ENCODE data around the gene LUZP1.
"Not testable (repeated sequence)": the region's sequence is repeated elsewhere in the genome, so short reads cannot be mapped to it uniquely, and the experiment has no call there.

Gene LUZP1

GRCh38 chr1:23168445-23169194 lies at the start of gene LUZP1:
TSS of gene LUZP1 (minus strand) at chr1:23168856.
- DNase-seq (ENCODE audit: low spot score), result peak; percentile 93

DNA sequence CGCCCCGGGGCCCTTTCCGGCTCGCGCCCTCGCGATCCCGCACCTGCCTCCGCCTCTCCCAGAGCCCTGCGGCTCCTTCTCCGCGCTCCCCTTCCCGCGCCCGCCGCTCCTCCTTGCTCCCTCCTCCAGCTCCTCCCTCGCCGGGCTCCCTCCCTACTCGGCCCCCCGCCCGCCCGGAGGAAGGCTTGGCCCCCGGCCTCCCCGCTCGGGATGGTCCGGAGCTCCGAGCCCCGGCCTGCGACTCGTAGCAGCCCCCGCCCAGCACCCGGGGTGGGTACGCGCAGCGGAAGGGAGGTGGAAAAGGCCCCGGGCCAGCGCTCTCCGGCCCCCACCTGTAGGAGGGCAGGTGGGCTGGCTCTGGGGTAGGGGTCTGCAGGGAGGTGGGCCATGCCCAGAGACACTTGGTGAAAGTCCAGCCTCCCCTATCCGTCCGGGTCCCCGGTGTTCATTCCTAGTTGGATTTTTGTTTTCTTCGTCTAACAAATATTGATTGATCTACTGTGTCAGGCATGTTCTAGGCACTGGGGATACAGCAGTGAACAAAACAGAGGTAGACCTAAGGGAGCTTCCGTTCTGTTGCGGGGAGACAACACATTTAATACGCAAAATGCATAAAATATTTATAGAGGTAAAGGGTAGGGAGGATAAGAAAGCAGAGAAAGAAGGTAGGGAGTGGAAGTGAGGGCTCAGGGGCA lies 48.9 kb upstream of the LUZP1 start, which contains the start of gene HTR1D:
Gene HTR1D, minus strand, starts transcription at position 82 of the 695 bp plus-strand sequence. CDS start 23,283 bp downstream, outside the sequence.
- no peak for DNase-seq (ENCODE audit: low spot score)

DNA sequence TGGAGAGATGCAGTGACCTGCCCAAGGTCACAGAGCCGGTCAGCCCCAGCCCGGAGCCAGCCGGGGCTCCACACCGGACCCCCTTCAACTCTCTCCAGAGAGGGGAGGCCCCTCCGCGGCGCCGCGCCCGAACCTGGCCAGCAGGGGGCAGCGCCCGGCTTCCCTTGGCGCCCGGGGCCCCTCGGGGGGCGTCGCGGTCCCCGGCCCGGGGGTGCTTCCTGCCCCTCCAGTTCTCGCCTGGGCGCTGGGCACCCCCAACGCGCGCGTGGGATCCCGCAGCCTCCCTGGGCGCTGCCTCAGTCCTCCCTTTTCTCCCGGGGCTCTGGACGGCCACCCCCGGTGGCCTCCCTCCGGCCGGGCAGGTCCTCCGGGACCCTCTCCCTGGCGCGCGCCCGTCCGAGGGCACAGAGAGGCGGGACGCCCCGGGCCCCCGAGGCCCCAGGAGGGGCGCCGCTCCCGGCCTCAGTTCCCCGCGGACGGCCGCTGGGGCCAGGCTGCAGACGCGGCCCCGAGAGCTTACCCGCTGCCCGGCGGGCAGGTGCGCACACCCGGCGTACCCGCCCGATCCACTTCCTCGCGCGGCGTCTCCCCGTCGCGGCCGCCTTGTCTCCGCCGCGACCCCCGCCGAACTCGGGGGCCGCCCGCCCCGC lies 48.2 kb upstream of the LUZP1 start:
- DNase-seq (ENCODE audit: low spot score), result no peak

DNA sequence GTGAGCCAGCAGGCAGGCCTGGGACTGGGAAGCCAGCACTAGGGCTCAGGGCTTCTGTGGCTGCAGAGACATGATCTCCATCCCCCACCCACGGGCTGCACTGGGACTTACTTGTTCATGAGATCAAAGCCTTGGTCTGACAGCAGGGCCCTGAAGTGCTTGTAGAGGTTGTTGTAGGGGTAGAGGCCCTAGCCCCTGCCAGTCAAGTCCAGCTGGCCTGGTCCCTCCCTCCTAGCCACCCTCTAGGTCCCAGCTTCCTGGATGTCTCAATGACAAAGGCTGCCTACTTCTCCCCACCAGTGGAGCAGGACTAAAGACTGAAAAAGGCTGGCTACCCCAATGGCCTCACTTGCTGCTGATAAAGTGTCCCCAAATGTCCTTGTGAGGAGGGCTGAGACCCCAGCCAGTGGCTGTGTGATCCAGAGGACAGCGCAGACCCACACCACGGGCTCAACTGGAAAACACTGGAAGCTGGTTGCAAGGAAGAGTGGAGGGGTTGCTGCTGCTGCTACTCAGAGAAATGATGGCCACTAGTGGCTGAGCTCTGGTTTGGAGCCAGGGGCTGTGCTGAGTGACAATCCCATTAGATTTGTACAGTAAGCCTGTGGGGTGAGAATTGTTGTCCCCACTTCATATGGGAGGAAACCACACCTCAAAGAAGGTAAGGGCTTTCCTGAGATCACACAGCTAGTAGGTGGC lies 47.2 kb upstream of the LUZP1 start:
- no peak for DNase-seq (ENCODE audit: low spot score)

GRCh38 chr1:23215291-23215690 lies 46.6 kb upstream of the LUZP1 start:
- no peak for DNase-seq (ENCODE audit: low spot score)

- no peak for DNase-seq (ENCODE audit: low spot score)
These were observed 46.0 kb upstream of the LUZP1 start for GRCh38 chr1:23214640-23215039.

DNA sequence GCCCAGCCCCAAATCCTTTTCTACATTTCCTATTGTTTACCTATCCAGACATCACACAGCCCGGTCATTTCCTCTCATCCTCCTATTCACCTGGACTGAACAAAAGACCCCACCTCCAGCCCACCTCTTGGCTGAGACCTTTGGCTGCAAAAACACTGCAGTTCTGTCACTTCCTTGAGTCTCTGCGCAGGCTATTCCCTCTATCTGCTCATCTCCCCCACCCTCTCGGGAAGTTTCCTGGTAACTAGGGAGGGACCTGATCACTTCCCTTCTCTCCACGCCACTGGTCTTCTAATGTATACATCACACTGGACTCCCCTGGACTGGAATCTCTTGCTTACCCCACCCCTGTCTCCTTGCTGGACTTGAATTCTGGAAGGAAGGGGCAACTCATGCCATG lies 43.3 kb upstream of the LUZP1 start:
- DNase-seq (ENCODE audit: low spot score), result no peak

GRCh38 chr1:23210963-23211362 lies 42.3 kb upstream of the LUZP1 start:
- DNase-seq (ENCODE audit: low spot score), result no peak

DNA sequence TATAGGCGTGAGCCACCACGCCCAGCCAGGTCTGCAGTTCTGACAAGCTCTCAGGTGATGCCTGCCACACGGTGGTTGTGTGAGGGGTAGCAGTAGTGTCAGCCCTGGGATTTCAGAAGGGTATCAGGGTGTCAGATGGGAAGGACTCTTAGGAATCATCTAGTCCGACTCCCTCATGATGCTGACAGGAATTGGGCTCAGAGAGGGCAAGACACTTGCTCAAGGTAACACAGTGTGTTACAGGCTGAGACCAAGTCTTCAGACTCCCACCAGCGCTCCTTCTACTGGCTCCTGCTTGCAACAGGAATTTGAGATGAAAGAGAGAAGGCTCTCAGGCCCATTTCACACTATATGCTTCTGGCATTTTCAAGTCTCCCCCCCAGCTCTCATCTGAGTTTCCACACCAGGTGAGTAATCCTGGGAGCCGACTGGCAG lies 41.7 kb upstream of the LUZP1 start:
- DNase-seq (ENCODE audit: low spot score), result no peak

- DNase-seq (ENCODE audit: low spot score), result no peak
These were observed 41.1 kb upstream of the LUZP1 start for GRCh38 chr1:23209770-23210169.

DNA sequence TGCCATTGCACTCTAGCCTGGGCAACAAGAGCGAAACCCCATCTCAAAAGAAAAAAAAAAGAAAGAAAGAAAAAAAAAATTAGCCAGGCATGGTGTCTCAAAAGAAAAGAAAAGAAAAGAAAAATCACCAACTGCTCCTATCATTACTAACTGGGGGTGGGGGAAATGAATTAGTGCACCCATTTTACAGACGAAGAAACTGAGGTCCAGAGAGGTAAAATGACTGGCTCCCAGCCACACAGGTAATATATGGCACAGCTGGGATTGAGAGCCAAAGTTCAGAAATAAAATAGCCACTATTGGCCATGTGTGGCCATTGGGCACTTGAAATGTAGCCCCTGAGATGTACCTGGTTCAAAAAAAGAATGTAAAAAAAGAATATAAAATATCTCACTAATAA lies 39.9 kb upstream of the LUZP1 start:
- no peak for DNase-seq (ENCODE audit: low spot score)

DNA sequence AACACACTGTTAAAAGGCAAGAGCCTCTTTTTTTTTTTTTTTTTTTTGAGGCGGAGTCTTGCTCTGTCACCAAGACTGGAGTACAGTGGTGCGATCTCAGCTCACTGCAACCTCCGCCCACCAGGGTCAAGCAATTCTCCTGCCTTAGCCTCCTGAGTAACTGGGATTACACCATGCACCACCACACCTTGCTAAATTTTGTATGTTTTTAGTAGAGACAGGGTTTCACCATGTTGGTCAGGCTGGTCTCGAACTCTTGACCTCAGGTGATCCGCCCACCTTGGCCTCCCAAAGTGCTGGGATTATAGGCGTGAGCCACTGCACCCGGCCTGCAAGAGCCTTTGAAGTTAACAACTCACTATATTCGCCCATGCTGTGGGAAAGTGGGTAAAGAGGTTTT lies 39.1 kb upstream of the LUZP1 start:
- DNase-seq (ENCODE audit: low spot score), result not testable (repeated sequence)

DNA sequence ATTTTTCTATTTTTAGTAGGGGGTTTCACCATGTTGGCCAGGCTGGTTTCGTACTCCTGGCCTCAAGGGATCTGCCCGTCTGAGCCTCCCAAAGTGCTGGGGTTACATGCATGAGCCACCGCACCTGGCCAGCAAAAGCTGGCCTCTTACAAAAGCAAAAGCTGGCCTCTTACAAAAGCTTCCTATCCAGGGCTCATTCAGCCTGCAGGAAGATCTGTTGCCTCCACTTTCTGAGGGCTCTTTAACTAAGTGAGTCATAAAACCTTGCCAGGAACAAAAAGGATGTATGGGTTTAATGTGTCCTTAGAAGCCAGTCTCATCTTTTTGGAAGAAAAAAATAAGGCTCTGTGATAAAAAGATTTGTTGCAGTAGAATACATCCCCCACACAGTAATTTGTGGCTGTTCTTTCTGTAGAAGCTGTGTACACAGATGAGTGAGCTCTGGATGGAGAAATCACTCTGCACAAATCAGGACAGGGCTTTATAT lies 33.6 kb upstream of the LUZP1 start:
- DNase-seq (ENCODE audit: low spot score), result no peak

DNA sequence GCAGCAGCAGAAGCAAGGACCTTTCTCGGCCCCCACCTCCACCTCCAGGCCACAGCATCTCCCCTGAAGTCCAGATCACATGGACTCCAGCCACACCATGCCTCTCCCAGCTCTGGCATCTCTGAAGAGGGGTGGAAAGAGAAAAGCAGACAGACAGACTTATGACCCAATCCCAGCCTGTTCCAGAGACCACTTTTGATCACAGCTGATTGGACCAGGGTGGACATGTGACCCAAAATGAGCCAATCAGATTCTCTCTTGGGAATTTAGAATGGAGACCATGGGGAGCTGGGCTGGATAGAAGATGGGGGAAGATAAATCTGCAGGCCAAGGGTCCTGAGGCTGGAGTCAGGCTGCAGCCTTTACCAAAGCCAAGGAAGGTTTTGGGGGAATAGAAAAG lies 32.2 kb upstream of the LUZP1 start:
- DNase-seq (ENCODE audit: low spot score), result no peak

- no peak for DNase-seq (ENCODE audit: low spot score)
These were observed 29.7 kb upstream of the LUZP1 start for GRCh38 chr1:23198373-23198772.

DNA sequence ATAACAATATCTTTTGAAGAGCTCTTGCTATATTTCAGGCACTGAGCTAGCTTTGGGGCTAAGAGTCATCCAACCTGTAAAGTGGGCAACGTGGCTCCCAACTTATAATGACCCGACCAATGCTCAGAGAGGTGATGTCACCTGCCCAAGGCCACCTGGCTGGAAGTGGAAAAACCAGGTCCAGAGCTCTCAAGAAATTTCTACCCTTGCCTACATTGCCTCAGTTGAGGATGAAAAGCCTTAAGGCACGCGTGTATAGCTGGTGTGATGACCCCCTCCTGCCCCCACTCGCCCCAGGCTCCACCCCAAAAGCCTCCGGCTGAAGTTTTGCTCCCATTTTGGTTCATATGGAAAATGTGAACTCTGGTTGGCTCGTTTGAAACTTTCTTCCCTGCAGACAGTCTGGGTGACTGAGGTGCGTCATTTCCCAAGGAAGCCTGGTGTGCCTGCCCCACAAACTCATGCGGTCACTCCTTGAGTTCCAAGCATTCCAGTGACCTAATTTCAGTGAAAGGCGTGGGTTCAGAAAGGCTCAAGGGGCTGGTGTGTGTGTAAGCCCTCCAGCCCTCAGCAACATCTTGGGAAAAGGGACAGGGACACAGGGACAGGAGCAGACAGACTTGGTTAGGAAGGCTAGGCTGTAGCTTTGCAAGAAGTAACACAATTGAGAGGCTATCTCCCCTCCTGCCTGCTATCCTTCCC lies 28.1 kb upstream of the LUZP1 start:
- DNase-seq (ENCODE audit: low spot score), result no peak

- no peak for DNase-seq (ENCODE audit: low spot score)
These were observed 25.7 kb upstream of the LUZP1 start for GRCh38 chr1:23194119-23194984.

GRCh38 chr1:23193391-23194118 lies 24.9 kb upstream of the LUZP1 start:
- DNase-seq (ENCODE audit: low spot score), result no peak

DNA sequence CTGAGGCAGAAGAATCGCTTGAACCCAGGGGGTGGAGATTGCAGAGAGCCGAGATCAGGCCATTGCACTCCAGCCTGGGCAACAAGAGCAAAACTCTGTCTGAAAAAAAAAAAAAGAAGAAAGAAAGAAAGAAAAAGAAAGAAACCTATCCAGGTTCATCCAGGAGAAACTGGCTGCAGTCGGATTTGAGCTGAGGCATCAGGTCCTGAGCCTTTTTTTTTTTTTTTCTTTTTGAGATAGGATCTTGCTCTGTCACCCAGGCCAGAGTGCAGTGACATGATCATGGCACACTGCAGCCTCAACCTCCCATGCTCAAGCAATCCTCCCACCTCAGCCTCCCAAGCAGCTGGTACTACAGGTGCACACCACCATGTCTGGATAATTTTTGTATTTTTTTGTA lies 22.5 kb upstream of the LUZP1 start:
- no peak for DNase-seq (ENCODE audit: low spot score)

GRCh38 chr1:23188936-23189452 lies 20.3 kb upstream of the LUZP1 start:
- DNase-seq (ENCODE audit: low spot score), result not testable (repeated sequence)

Data from left forelimb (tissue), 1 donor.